ENCODE results near the gene OTOP2.
"Not testable (repeated sequence)": the region's sequence is repeated elsewhere in the genome, so short reads cannot be mapped to it uniquely, and the experiment has no call there.

The OTOP2 gene

DNA sequence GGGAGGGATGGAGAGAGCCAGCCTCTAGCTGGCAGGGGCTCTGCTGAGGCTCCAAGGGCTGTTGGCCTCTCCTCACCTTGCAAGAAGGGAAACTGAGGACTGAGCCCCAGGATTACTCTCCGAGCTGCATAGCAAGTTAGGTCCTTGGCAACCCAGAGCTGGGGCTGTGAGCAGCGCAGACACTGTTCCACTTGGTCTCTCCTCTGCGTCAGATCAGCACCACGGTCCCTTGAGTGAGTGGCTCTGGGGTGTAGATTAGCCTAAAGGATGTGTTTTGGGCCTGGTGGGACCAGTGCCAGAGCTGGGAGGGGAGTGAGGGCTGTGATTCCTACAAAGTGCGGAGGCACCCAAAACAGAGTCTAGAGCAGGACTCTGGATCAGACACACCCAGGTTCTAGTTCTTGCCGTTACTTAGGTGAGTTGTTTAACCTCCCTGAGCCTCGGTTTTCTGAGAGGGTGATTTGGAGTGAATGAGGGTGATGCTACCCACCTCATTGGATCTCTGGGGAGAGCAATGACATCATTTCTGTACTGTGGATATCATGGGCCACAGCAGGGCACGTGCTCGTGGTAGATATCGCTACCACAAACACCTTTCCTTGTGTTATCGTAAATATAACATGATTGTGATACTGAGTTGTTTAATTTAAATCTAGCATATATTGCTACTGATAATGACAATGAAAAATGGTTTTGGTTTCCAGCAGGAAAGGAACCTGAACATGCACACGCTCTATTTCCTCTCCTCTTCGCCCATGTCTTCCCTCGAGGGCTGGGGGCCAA lies 22.5 kb upstream of the OTOP2 start:
- no peak for DNase-seq (ENCODE audit: low read depth)

DNA sequence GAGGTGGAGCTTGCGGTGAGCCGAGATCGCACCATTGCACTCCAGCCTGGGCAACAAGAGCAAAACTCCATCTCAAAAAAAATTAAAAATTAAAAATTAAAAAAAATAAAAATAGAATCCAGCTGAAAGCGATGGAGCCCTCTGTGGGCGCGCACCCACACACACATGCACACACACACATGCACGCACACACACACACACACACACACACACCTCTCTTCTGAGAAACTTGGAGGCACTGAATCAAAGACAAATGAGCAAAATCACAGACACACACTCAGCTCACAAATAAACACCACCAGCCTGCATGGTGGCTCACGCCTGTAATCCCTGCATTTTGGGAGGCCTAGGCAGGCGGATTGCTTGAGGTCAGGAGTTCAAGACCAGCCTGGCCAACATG lies 21.0 kb upstream of the OTOP2 start:
- DNase-seq (ENCODE audit: low read depth): no peak

DNA sequence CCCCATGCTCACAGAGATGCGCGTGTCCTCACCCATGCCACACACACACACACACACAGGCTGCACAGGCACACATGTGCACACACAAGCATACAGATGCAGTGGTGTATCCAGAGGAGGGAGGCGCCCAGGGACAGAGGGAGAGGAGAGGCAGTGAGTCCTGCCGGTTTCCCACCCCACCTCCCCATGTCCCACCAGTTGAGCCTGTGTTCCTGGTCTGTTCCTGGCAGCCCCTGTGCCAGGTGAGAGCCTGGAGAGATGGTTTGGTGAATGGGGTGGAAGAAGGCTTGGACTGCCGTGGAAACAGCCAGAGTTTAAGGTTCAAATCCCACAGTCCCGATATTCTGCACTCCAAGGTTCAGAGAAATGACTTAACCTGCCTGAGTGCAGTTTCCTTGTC lies 20.4 kb upstream of the OTOP2 start:
- DNase-seq (ENCODE audit: low read depth): no peak

- DNase-seq (ENCODE audit: low read depth): no peak
These were observed 19.2 kb upstream of the OTOP2 start for GRCh38 chr17:74904687-74905409.

DNA sequence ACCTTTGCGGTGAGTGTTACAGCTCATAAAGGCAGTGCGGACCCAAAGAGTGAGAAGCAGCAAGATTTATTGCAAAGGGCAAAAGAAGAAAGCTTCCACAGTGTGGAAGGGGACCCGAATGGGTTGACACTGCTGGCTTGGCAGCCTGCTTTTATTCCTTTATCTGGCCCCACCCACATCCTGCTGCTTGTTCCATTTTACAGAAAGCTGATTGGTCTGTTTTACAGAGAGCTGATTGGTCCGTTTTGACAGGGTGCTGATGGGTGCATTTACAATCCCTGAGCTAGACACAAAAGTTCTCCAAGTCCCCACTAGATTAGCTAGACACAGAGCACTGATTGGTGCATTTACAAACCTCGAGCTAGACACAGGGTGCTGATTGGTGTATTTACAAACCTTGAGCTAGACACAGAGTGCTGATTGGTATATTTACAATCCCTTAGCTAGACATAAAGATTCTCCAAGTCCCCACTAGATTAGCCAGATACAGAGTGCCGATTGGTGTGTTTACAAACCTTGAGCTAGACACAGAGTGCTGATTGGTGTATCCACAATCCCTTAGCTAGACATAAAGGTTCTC lies 17.8 kb upstream of the OTOP2 start:
- not testable (repeated sequence) for DNase-seq (ENCODE audit: low read depth)

GRCh38 chr17:74907012-74907411 lies 17.1 kb upstream of the OTOP2 start:
- DNase-seq (ENCODE audit: low read depth): no peak

- not testable (repeated sequence) for DNase-seq (ENCODE audit: low read depth)
These were observed 15.0 kb upstream of the OTOP2 start for GRCh38 chr17:74909097-74909496.

DNA sequence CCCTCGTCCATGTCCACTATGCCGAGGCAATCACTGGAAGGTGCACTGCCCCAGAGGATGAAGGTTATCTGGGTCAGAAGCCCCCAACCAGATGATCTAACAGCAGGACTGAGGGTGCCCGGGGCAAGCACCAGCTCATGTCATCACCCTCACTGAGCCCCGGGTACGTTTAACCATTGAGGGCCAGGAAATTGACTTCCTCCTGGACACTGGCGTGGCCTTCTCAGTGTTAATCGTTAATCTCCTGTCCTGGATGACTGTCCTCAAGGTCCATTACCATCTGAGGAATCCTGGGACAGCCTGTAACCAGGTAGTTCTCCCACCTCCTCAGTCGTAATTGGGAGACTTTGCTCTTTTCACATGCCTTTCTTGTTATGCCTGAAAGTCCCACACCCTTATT lies 12.7 kb upstream of the OTOP2 start:
- DNase-seq (ENCODE audit: low read depth): not testable (repeated sequence)

- no peak for DNase-seq (ENCODE audit: low read depth)
These were observed 7.8 kb upstream of the OTOP2 start for GRCh38 chr17:74916136-74916850.

- no peak for DNase-seq (ENCODE audit: low read depth)
These were observed 7.2 kb upstream of the OTOP2 start for GRCh38 chr17:74916851-74917199.

- DNase-seq (ENCODE audit: low read depth): no peak
These were observed 6.6 kb upstream of the OTOP2 start for GRCh38 chr17:74917430-74917829.

DNA sequence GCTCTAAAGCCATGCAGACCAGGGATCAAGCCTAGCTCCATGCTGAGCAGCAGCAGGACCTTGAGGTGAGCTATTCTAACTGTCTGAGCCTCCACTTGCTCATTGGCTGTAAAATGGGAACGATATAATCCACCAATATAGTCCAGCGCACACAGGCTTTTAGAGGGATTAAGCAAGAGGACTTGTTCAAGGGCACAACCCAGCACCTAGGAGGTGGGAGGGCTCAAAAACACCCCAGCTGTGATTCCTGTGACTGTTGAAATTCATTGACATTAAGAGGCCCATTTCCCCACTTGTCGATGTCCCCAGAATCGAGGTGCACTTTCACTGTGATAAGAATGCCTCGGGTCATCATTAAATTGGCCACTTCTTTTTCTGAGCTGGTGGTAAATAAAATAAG lies 5.2 kb upstream of the OTOP2 start:
- DNase-seq (ENCODE audit: low read depth): no peak

GRCh38 chr17:74919440-74920305 lies 4.4 kb upstream of the OTOP2 start:
- peak; percentile 44 for DNase-seq (ENCODE audit: low read depth)

- DNase-seq (ENCODE audit: low read depth): no peak
These were observed 3.8 kb upstream of the OTOP2 start for GRCh38 chr17:74920306-74920620.

- DNase-seq (ENCODE audit: low read depth): no peak
These were observed 3.4 kb upstream of the OTOP2 start for GRCh38 chr17:74920642-74921025.

DNA sequence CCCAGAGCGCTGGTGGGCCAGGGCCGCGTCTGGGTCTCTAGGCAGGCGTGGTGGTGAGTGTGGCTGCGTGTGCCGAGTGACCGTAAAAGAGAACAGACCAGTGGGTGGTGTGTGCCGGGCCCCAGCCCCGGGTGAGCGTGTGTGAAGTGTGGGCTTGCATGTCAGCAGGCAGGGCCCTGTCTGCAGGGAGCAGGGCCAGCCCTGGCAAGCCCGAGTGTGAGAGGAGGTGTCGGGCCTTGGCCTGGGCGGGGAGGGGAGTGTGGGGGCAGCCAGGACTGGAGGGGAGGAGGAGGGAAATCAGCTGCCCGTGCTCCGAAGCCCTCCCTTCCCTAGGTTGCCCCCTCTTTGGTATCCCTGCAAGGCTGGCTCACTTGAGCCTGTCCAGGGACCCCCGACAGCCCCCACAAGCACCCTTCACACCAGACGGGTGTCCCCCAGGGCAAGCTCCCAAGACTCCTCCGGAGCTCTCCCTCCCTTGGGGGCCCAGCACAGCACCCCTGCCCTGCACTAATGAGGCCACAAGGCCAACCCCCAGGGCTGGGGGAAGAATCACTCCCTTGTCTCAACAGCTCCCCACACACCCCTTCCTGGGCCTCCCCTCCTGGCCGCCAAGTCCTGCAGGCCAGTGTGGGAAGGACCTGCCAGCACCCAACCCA lies 2.9 kb upstream of the OTOP2 start:
- no peak for DNase-seq (ENCODE audit: low read depth)

DNA sequence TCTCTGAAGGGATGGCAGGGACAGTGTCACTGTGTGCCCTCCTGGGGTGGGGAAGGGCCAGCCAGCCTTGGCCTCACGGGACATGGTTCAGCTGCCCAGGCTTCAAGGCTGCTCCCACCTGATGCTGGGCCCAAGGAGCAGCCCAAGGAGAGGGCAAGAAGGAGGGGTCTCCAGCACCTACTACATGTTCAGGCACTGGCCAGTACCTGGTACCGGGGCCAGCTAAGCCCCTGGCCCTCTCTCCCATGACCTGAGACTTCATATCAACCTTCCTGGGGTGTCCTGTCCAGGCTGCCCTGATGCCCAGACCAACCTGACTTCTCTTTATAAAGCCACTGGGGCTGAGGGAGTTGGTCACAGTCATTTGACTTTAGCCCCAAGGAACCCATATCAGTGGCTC lies 2.3 kb upstream of the OTOP2 start:
- no peak for DNase-seq (ENCODE audit: low read depth)

GRCh38 chr17:74922172-74922571 lies 1.9 kb upstream of the OTOP2 start:
- DNase-seq (ENCODE audit: low read depth): no peak

GRCh38 chr17:74922694-74923537 lies 1.2 kb upstream of the OTOP2 start, which contains the start of gene USH1G:
Gene USH1G (minus strand): TSS chr17:74923255. CDS start chr17:74923073, 182 bp downstream.
- DNase-seq (ENCODE audit: low read depth): no peak

- DNase-seq (ENCODE audit: low read depth): peak; percentile 57
These were observed 379 bp upstream of the OTOP2 start for GRCh38 chr17:74923538-74924249.
